ENCODE measurements around the gene SPOCK3.
A peak's percentile ranks its signal among the peaks of the same experiment; 100 is the strongest.
"Not testable (repeated sequence)": the region's sequence is repeated elsewhere in the genome, so short reads cannot be mapped to it uniquely, and the experiment has no call there.

SPOCK3 gene

GRCh38 chr4:167035390-167035789 lies 198.9 kb downstream of the SPOCK3 start:
- no peak for DNase-seq (ENCODE audit: low spot score)

DNA sequence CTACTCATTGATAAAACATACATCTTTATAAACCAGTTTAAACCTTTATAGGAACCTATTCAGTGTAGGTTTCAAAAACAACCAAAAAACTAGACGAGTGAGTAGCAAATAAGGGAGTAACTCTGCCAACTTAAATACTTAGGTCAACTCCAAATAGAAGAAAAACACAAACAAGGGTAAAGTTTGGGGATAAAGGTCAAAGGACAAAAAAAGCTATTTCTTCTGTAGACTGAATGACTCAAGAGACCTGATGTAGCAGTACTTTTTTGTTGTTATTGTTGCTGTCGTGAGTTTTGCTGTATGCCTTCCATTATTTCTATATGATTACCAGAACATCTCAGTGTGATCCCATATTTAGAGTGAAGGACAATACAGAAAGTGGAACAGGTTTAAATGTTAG lies 199.3 kb downstream of the SPOCK3 start:
- no peak for DNase-seq (ENCODE audit: low spot score)

- DNase-seq (ENCODE audit: low spot score): no peak
Measured at GRCh38 chr4:167032871-167033270, 201.4 kb downstream of the SPOCK3 start.

GRCh38 chr4:167031534-167032156 lies 202.6 kb downstream of the SPOCK3 start:
- no peak for DNase-seq (ENCODE audit: low spot score)

GRCh38 chr4:167028976-167029375 lies 205.3 kb downstream of the SPOCK3 start:
- DNase-seq (ENCODE audit: low spot score): no peak

DNA sequence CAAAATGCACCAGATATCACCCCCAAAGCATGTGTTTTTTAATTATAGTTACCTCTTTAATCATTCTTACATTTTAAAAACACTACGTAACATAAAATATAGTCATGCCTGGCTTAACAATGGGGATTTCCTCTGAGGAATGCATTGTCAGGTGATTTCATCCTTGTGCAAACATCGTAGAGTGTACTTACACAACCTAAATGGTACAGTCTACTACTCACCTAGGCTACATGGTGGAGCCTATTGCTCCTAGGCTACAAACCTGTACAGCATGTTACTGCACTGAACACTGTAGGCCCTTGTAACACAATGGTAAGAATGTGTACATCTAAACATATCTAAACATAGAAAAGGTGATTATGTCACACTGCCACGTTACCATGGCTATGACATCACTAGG lies 208.6 kb downstream of the SPOCK3 start:
- DNase-seq (ENCODE audit: low spot score): no peak

GRCh38 chr4:167023364-167023925 lies 210.8 kb downstream of the SPOCK3 start:
- DNase-seq (ENCODE audit: low spot score): no peak

- DNase-seq (ENCODE audit: low spot score): peak; percentile 81
Measured at GRCh38 chr4:167021545-167022155, 212.6 kb downstream of the SPOCK3 start.

DNA sequence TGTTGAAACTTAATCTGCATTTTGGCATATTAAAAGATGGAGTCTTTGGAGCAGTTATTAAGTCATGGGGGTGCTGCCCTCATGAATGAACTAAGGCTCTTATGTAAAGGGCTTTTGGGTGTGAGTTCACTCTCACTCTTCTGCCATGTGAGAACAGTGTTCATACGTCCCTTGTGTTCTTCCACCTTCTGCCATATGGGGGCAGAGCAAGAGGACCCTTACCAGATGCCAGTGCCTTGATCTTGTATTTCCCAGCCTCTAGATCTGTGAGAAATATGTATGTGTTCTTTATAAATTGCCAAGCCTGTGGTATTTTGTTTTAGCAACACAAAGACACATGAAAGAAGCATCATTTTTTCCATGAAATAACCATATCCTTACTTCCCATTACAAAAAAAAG lies 213.9 kb downstream of the SPOCK3 start:
- no peak for DNase-seq (ENCODE audit: low spot score)

- DNase-seq (ENCODE audit: low spot score): no peak
Measured at GRCh38 chr4:167014944-167015343, 219.3 kb downstream of the SPOCK3 start.

DNA sequence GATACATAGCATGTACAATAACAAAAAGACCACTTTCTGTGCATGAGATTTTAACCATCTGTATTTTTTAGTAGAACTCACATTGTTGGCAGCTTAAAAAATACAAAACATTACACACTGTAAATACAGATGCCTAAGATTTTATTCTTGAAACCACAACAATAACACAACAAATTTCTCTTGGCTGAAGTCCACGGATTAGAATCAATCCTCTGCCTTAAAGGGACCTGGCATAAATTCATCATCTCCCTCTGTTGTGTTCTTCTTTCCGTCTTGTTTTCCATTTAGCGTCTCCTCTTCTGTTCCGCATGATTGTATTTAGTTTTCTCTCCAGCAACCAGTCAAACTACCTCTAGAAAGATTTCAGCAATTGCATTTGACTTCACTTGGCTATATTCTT lies 231.0 kb downstream of the SPOCK3 start:
- DNase-seq (ENCODE audit: low spot score): no peak

DNA sequence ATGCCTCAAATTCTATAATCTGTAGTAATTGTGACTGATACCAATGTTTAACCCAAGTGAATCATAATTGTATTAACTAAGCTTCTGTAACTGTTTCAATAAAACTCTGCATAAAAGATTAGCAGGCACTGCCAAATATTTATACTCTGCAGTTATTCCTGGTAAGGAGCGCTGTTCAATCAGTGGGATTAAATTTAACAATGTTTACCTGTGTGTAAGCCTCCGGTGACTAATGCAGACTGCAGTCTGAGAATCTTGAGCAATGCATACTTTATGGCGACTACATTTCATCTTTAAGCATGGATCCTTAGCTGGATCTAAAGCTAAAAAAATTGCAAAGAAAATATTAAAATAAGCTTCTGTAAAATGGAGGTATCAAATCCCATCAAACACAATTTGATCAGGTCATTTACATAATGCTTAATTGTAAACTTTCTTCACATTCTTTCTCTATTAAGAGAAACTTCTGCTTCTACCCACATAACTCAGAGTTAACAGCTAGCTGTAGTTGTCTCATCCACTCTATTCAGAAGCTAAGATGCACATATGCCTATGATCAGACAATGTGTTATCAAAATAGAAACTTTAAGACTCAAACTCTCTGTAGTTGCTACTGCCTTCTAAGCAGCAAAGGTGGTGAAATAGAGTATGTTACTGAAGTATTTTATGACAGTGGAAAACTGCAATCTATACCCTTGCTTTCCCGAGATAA lies 234.0 kb downstream of the SPOCK3 start:
- no peak for DNase-seq (ENCODE audit: low spot score)

- DNase-seq (ENCODE audit: low spot score): peak; percentile 80
Measured at GRCh38 chr4:166996216-166996615, 238.1 kb downstream of the SPOCK3 start.

DNA sequence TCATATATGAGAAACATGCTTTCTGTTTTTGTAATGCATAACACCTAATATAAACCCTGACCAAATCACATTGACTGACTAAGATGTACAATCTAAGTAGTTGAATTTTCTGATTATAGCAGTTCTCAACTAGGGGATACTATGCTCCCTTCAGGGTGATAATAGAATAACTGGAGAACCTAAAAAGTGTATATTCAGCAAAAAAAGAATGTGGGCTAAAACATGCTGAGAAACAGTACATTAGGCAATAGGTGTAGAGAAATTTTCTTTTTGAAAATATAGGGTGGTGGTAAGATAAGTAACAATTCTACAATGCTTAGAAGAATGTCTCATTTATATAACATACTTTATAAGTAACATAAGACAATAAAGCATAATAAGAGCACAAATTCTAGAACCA lies 239.6 kb downstream of the SPOCK3 start:
- no peak for DNase-seq (ENCODE audit: low spot score)

DNA sequence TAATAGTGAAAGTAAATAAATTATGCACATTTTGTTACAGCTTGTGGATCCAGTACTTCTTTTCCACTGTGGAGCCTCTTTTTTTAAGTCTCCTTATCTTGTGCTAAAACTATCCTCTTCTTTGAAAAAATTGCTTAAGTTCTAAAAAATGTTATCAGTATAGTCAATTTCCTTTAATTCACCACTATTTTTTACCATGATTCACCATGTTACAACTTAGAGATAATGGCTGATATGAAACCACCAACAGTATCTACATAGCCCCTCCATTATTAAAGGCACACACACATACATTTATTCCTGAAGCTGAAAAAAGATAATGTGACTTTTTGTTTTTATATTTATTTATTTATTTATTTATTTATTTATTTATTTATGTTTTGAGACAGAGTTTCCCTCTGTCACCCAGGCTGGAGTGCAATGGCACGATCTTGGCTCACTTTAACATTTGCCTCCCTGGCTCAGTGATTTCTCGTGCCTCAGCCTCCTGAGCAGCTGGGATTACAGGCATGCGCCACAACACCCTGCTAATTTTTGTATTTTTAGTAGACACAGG lies 243.2 kb downstream of the SPOCK3 start:
- DNase-seq (ENCODE audit: low spot score): no peak

- no peak for DNase-seq (ENCODE audit: low spot score)
Measured at GRCh38 chr4:166989886-166990285, 244.4 kb downstream of the SPOCK3 start.

GRCh38 chr4:166987026-166987425 lies 247.3 kb downstream of the SPOCK3 start:
- DNase-seq (ENCODE audit: low spot score): no peak

DNA sequence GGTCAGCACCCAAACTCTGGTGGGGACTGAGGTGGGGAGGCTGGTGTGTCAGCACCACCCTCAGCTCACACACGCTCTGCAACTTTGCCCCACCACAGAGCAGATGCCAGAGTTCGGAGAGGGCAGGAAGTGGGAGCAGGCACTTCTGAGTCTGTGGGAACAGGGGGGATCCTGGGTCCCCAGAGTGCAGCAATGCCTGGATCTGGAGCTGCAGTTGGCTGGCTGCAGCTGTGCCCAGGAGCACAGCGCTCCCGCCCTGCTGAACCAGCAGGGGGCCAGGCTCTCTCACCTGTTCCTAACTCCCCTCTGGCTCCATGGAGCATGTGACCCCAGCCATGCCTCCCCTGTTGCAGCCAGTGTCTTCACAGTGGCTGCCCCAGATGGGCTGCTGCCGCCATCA lies 252.4 kb downstream of the SPOCK3 start:
- no peak for DNase-seq (ENCODE audit: low spot score)

GRCh38 chr4:166980419-166980818 lies 253.9 kb downstream of the SPOCK3 start:
- no peak for DNase-seq (ENCODE audit: low spot score)

- no peak for DNase-seq (ENCODE audit: low spot score)
Measured at GRCh38 chr4:166977596-166977995, 256.7 kb downstream of the SPOCK3 start.

DNA sequence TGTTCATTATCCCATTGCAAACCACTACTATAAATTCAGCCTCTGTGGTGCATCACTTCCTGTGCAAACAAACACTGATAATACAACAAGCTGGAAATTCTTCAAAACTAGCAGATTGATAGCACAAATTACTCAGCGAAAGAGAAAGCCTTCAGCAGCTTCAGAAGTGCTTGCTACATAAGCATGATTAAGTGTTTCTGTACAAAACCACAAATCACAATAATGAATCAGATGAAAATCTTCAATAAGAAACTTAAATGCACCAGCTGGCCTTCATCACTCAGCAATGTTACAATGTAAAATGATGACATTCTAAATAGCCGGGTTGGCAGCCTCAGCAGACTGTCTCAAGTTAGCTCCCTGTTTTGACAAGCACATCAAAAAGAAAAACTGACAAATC lies 262.2 kb downstream of the SPOCK3 start:
- peak; percentile 45 for DNase-seq (ENCODE audit: low spot score)

- not testable (repeated sequence) for DNase-seq (ENCODE audit: low spot score)
Measured at GRCh38 chr4:166968219-166968618, 266.1 kb downstream of the SPOCK3 start.

- no peak for DNase-seq (ENCODE audit: low spot score)
Measured at GRCh38 chr4:166965562-166965961, 268.7 kb downstream of the SPOCK3 start.

Data from Ammon's horn (tissue), 1 donor.